Effector memory CD4-positive, alpha-beta T cell (primary cell): ENCODE results near the gene CHD6.

ENCODE experiments used
- DNase-seq, 3 donors: peaks; one replicate each; pipeline ENCODE4 v3.0.0-alpha.2; 2020
- H3K27ac ChIP-seq: 2 replicates; pipeline ENCODE4 v1.7.0; 2013; ENCODE audit warnings: mild to moderate bottlenecking, low read length, moderate library complexity; ENCODE audit not compliant: insufficient read depth, poor library complexity, severe bottlenecking
- H3K27me3 ChIP-seq: replicated peaks from 2 replicates; pipeline ENCODE4 v1.7.0; 2013; ENCODE audit warnings: mild to moderate bottlenecking, low read length; ENCODE audit not compliant: insufficient read depth, control insufficient read depth, poor library complexity, severe bottlenecking
- H3K36me3 ChIP-seq: 2 replicates; pipeline ENCODE4 v1.7.0; 2013; ENCODE audit warnings: mild to moderate bottlenecking, low read length, moderate library complexity; ENCODE audit not compliant: control insufficient read depth, insufficient read depth
- H3K4me1 ChIP-seq: 2 replicates; pipeline ENCODE4 v1.7.0; 2013; ENCODE audit warnings: low read length, mild to moderate bottlenecking; ENCODE audit not compliant: control insufficient read depth, insufficient read depth, poor library complexity, severe bottlenecking
- H3K4me3 ChIP-seq: 2 replicates; pipeline ENCODE4 v1.7.0; 2013; ENCODE audit warnings: low read length, low read depth, mild to moderate bottlenecking; ENCODE audit not compliant: insufficient read depth, poor library complexity, severe bottlenecking
- H3K9me3 ChIP-seq: 2 replicates; pipeline ENCODE4 v1.7.0; 2013; ENCODE audit warnings: mild to moderate bottlenecking, low read length, moderate library complexity; ENCODE audit not compliant: control insufficient read depth

The CHD6 gene

DNA sequence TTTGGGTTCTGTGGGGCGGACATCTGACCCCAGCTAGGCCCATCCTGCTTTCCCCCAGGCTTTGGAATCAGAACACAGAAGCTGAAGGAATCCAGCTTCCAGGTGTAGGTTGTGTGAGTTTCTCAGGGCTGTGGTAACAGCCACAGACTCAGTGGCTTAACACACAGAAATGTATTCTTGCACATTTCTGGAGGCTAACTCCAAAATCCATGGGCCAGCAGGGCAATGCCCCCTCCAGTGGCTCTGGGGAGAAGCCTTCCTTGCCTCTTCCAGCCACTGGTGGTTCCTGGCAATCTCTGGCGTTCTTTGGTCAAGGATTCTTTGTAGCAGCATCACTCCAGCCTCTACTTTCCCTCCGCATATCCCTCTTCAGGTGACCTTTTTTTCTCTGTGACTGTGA, 250.2 kb downstream of the CHD6 start:
- Histone ChIP-seq H3K9me3 (no peaks in the 10 kb centered on the region), H3K27me3 (peaks cover 12% of the 10 kb centered on the region), H3K27ac (no peak overlapping the region), H3K4me1 (no peaks in the 10 kb centered on the region), H3K36me3 (no peaks in the 10 kb centered on the region), H3K4me3 (no peak overlapping the region)
- no peak for DNase-seq

DNA sequence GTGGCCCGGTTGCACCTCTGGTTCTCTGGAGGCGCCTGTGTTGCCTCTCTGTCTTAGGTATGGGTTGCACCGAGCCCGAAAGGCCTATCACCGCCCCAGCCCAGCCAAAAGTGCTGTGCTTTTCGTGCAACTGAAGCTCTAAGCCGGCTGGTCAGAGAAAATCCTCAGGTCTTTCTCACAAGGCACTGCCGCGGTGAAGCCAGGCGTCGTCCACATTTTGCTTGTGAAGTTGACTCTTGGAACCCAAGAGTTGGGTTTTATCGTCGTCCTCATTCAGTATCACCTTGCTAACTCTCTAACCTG, 250.8 kb downstream of the CHD6 start:
- no peaks in the 10 kb centered on the region for H3K4me1 ChIP-seq
- no peak overlapping the region for H3K4me3 ChIP-seq
- H3K27me3 ChIP-seq = peaks cover 12% of the 10 kb centered on the region
- H3K36me3 ChIP-seq = no peaks in the 10 kb centered on the region
- no peak for DNase-seq
- H3K27ac ChIP-seq = no peak overlapping the region
- H3K9me3 ChIP-seq = no peaks in the 10 kb centered on the region

- no peak within 1 kb of the TSS for H3K27ac ChIP-seq
- no peaks in the 10 kb centered on the region for H3K4me1 ChIP-seq
- no peaks in the 10 kb centered on the region for H3K36me3 ChIP-seq
- peaks cover 12% of the 10 kb centered on the region for H3K27me3 ChIP-seq
- no peak for DNase-seq
- no peaks in the 10 kb centered on the region for H3K9me3 ChIP-seq
- no peak within 1 kb of the TSS for H3K4me3 ChIP-seq
Measured at GRCh38 chr20:41366546-41367392, 251.4 kb downstream of the CHD6 start, which contains the start of gene EMILIN3. TSS of gene EMILIN3 (minus strand) at chr20:41366818. CDS start at chr20:41366634, 184 bp downstream.

DNA sequence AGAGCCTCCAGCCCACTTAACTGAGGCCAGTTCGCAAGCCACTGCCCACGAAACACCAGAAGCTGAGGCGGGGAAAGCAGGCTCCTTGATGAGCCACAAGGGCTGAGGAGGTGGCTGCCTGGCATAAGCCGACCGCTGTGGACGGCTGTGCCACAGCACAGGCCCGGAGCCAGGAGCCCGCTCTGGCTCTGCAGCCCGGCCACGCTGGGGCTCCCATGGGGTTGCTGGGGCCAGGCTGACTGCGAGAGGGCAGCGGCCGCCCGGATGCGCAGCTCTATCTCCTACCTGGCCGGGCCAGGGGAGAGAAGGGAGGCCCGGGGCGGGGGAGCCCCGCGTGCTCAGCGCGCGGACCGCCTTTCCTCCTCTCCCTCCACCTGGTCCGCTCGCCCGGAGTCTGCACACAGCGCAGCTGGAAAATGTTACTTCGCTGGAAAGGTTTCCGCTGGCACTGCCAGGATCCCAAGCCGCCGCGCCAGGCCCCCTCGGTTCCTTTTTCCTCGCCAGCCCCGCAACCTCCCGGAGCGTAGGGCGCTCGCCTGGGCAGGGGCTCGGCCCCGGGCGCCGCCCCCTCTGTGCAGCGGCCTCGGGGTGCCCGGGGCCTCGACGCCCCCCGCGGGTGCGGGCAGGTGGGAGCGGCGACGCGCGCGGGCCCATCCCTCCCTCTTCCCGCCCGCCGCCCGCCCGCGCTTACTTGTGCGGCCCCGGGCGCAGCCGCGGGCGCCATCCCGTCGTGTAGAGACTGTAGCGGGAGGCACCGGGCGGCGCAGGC, 252.2 kb downstream of the CHD6 start:
- H3K4me1 ChIP-seq = no peaks in the 10 kb centered on the region
- H3K4me3 ChIP-seq = no peak overlapping the region
- H3K27me3 ChIP-seq = peaks cover 12% of the 10 kb centered on the region
- H3K9me3 ChIP-seq = no peaks in the 10 kb centered on the region
- DNase-seq = no peak
- no peak overlapping the region for H3K27ac ChIP-seq
- no peaks in the 10 kb centered on the region for H3K36me3 ChIP-seq

DNA sequence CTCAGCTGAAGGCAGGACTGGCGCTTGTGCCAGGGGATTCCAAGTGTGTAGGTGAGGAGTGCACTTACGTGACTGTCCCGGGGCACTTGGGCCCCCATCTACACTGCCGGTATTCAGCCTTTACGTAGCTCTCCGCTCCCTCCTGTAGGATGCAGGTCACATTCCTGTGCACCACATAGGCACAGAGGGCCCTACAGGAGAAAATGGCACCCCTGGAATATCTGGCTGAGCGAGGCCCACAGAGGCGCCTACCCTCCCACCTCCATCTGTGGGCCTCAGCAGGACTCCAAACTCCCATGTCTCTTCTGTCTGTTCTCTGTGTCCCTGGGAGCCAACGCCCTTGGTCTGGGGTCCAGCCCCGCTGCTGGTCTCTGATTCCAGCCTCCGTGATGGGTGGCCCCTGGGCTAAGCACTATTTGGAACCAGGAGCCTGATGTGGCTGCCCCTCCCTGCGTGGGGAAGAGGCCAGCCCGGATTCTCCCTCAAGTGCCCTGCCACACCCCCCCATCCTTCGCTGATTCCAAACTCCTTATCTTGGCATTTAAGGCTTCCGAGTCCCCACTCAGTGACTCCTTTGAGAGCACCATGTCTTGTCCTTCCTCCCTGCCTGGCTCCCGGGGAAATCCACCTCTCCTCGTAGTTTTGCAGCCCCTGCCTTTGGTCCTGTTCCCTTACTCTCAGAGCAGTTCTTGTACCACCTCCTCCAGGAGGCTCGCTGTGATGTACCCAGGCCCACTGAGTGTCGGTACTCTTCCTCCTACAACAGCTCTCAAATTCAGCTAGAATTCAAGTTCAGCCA, 253.0 kb downstream of the CHD6 start:
- H3K36me3 ChIP-seq = no peaks in the 10 kb centered on the region
- DNase-seq = no peak
- no peaks in the 10 kb centered on the region for H3K9me3 ChIP-seq
- no peaks in the 10 kb centered on the region for H3K4me1 ChIP-seq
- H3K27me3 ChIP-seq = peaks cover 12% of the 10 kb centered on the region
- H3K27ac ChIP-seq = no peak overlapping the region
- H3K4me3 ChIP-seq = no peak overlapping the region

- Histone ChIP-seq H3K4me1 (no peaks in the 10 kb centered on the region), H3K27ac (no peak overlapping the region), H3K36me3 (no peaks in the 10 kb centered on the region), H3K9me3 (no peaks in the 10 kb centered on the region), H3K4me3 (no peak overlapping the region), H3K27me3 (peaks cover 12% of the 10 kb centered on the region)
- DNase-seq = no peak
Measured at GRCh38 chr20:41364236-41364855, 253.8 kb downstream of the CHD6 start.

DNA sequence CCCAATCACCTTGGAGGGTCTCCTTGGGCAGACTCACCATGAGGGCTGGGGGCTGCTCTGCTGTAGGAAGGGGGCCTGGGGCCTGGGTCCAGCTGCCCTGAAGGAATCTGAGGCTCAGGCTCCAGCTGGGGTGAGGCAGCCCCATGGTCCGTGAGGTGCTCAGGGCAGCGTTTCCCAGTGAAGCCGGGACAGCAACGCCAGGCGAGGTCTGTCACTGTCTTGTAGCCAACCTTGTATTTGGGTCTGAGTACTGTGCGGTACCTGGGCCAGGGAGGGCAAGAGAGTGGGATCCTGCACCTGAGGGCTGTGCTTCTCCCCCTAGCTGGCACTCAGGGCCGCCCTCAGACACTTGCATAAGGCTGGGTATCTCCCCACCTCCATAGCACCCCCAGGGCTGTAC, 254.6 kb downstream of the CHD6 start:
- Histone ChIP-seq H3K9me3 (no peaks in the 10 kb centered on the region), H3K4me3 (no peak overlapping the region), H3K36me3 (no peaks in the 10 kb centered on the region), H3K4me1 (no peaks in the 10 kb centered on the region), H3K27ac (no peak overlapping the region), H3K27me3 (peaks cover 12% of the 10 kb centered on the region)
- no peak for DNase-seq

GRCh38 chr20:41362748-41363140, 255.4 kb downstream of the CHD6 start:
- H3K4me1 ChIP-seq = no peaks in the 10 kb centered on the region
- no peak overlapping the region for H3K4me3 ChIP-seq
- no peak for DNase-seq
- no peaks in the 10 kb centered on the region for H3K9me3 ChIP-seq
- peaks cover 12% of the 10 kb centered on the region for H3K27me3 ChIP-seq
- no peak overlapping the region for H3K27ac ChIP-seq
- H3K36me3 ChIP-seq = no peaks in the 10 kb centered on the region

DNA sequence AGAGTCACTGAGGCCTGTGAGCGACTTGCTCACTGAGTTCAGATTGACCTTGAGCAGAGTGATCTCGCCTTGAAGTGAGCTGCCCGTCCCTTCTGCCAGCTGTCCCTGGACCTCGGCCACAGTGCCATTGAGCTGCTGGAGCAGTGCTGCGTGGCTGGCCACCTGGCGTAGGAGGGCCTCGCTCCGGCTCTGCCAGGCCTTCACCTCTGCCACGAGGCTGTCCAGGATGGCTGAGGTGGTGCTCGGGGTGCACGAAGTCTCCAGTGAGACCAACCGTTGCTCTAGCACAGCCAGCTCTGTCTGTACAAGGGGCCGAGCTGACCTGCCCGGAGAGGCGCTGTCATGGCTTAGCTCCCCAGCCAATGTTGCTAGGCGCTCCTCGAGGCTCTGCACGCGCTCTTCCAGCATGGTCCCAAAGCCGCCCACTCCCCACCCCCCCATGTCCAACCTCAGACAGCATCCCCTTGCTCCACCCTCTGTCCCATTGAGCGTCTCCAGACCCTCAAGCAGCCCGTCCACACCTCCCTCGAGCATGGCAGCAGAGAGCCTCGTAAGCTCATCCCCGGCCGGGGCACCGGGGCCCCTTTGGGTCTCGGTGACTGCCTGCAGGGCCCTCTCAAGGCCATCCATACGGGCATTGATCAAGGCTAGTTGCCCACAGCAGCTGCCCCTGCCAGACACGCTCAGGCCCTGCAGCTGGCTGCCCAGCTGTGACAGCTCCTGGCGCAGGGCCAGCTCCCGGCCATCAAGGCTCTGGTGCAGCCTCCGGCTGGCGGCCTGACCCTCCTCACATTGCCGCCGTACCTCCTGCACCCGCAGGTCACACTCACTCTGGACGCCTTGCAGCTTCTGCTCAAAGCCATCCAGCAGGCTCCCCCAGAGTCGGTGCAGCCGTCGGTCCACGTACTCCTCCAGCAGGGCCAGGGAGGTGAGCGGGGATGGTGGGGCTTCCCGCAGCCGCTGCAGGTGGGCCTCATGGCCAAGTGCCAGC, 256.1 kb downstream of the CHD6 start:
- no peak overlapping the region for H3K27ac ChIP-seq
- H3K27me3 ChIP-seq = peaks cover 9% of the 10 kb centered on the region
- H3K4me1 ChIP-seq = no peaks in the 10 kb centered on the region
- no peak for DNase-seq
- H3K36me3 ChIP-seq = no peaks in the 10 kb centered on the region
- H3K4me3 ChIP-seq = no peak overlapping the region
- no peaks in the 10 kb centered on the region for H3K9me3 ChIP-seq
